GM20431 (cell line): ENCODE results near the gene MAGI3.
"Not testable (repeated sequence)": the region's sequence is repeated elsewhere in the genome, so short reads cannot be mapped to it uniquely, and the experiment has no call there.

ENCODE experiments used
- in situ Hi-C: fragments of 300-500 bp; cut with MseI, MboI; formaldehyde crosslinking; loops from one replicate; pipeline ENCODE4 v1.15.0; 2020; ENCODE audit warnings: low sequenced_read_pairs; ENCODE audit not compliant: unreplicated experiment

Gene MAGI3

GRCh38 chr1:113396102-113396501 lies 5.8 kb downstream of the MAGI3 start:
- in situ Hi-C loops = no loop called here

- in situ Hi-C loops = no loop called here
Measured at GRCh38 chr1:113396585-113396984, 6.3 kb downstream of the MAGI3 start.

GRCh38 chr1:113399062-113399583 lies 8.8 kb downstream of the MAGI3 start:
- in situ Hi-C loops = no loop called here

GRCh38 chr1:113401067-113401466 lies 10.8 kb downstream of the MAGI3 start:
- in situ Hi-C loops = no loop called here

- in situ Hi-C loops = no loop called here
Measured at GRCh38 chr1:113401728-113402127, 11.4 kb downstream of the MAGI3 start.

GRCh38 chr1:113403065-113403464 lies 12.8 kb downstream of the MAGI3 start:
- in situ Hi-C loops = no loop called here

- in situ Hi-C loops = no loop called here
Measured at GRCh38 chr1:113405573-113405972, 15.3 kb downstream of the MAGI3 start.

- in situ Hi-C loops = not testable (repeated sequence)
Measured at GRCh38 chr1:113406149-113406548, 15.8 kb downstream of the MAGI3 start.

- in situ Hi-C loops = no loop called here
Measured at GRCh38 chr1:113409363-113409762, 19.0 kb downstream of the MAGI3 start.

- in situ Hi-C loops = not testable (repeated sequence)
Measured at GRCh38 chr1:113412020-113412419, 21.7 kb downstream of the MAGI3 start.

- in situ Hi-C loops = no loop called here
Measured at GRCh38 chr1:113415310-113416070, 25.2 kb downstream of the MAGI3 start.

GRCh38 chr1:113416071-113416470 lies 25.8 kb downstream of the MAGI3 start:
- in situ Hi-C loops = not testable (repeated sequence)

- in situ Hi-C loops = no loop called here
Measured at GRCh38 chr1:113416496-113416895, 26.2 kb downstream of the MAGI3 start.

- in situ Hi-C loops = no loop called here
Measured at GRCh38 chr1:113422315-113423068, 32.2 kb downstream of the MAGI3 start.

GRCh38 chr1:113423826-113424225 lies 33.5 kb downstream of the MAGI3 start:
- in situ Hi-C loops = no loop called here

GRCh38 chr1:113429461-113430153 lies 39.3 kb downstream of the MAGI3 start:
- in situ Hi-C loops = no loop called here

- in situ Hi-C loops = no loop called here
Measured at GRCh38 chr1:113433184-113433583, 42.9 kb downstream of the MAGI3 start.

GRCh38 chr1:113434081-113434873 lies 44.0 kb downstream of the MAGI3 start:
- in situ Hi-C loops = no loop called here

- in situ Hi-C loops = no loop called here
Measured at GRCh38 chr1:113434874-113435175, 44.5 kb downstream of the MAGI3 start.
